ENCODE data around the gene ARHGAP32. TPM values are rescaled to one million over a fixed set of nuclear protein-coding genes. Genes with fewer than 3 reads are reported as not detected.
"Not testable (repeated sequence)": the region's sequence is repeated elsewhere in the genome, so short reads cannot be mapped to it uniquely, and the experiment has no call there.

The ARHGAP32 gene
- total RNA-seq, 1 experiment from 2014 or later, result not detected

DNA sequence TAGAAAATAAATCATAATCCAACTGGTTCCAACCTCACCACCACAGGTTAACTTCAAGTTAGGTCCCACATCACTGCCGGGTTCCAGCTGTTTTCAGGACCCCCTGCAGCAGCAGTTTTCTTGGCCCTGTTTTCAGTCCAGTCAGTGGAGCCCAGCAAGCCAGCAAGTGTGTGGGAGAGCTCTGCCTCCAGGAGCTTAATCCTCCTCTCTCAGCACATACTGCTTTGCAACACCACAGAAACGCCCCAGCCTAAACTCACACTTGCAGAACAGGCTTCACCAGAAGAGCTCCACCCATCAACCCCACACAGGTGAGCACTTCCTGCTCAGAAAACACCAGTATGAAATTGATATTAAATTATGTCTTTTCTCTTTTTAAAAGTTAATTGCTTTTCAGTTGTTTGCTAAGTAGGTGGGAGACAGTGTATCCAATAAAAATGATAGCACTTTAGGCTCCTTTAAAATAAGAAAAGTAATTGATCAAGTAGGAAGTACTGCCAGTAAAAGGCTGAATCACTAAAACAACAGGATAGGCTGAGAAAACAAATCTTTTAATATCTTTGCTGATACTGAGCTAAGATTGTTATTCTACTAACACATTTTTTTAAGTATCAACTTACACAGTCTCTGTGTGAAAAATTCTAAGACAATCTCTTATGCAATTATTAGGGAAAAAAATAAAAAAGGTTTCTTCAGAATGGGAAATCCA lies 168.0 kb downstream of the ARHGAP32 start:
- no peaks in the 10 kb centered on the region for H3K4me1 ChIP-seq (ENCODE audit: low read length)
- H3K4me3 ChIP-seq (ENCODE audit: low read length), result no peak overlapping the region
- no peak for DNase-seq
- no peak overlapping the region for H3K4me2 ChIP-seq (ENCODE audit: low read depth, low read length, poor library complexity, severe bottlenecking)
- H4K20me1 ChIP-seq (ENCODE audit: insufficient read depth, low read depth, low read length), result no peaks in the 10 kb centered on the region
- no peak overlapping the region for H2AFZ ChIP-seq (ENCODE audit: low read length)
- H3K27me3 ChIP-seq (ENCODE audit: low read length), result no peaks in the 10 kb centered on the region
- H3K79me2 ChIP-seq (ENCODE audit: low read length), result no peaks in the 10 kb centered on the region
- H3K36me3 ChIP-seq (ENCODE audit: insufficient read depth, low read length), result no peaks in the 10 kb centered on the region
- H3K27ac ChIP-seq (ENCODE audit: low read length), result no peak overlapping the region
- H3K9me2 ChIP-seq (replicated peaks; ENCODE audit: insufficient read depth, low read length), result no peaks in the 10 kb centered on the region
- H3K9ac ChIP-seq (ENCODE audit: low read length), result no peak overlapping the region
- H3K9me3 ChIP-seq (ENCODE audit: low read length), result no peaks in the 10 kb centered on the region

- Histone ChIP-seq H3K27me3 (ENCODE audit: low read length) (no peaks in the 10 kb centered on the region), H3K4me3 (ENCODE audit: low read length) (no peak overlapping the region), H3K9me3 (ENCODE audit: low read length) (no peaks in the 10 kb centered on the region), H3K9me2 (replicated peaks; ENCODE audit: insufficient read depth, low read length) (no peaks in the 10 kb centered on the region), H3K9ac (ENCODE audit: low read length) (no peak overlapping the region), H3K4me2 (ENCODE audit: low read depth, low read length, poor library complexity, severe bottlenecking) (no peak overlapping the region), H3K36me3 (ENCODE audit: insufficient read depth, low read length) (no peaks in the 10 kb centered on the region), H4K20me1 (ENCODE audit: insufficient read depth, low read depth, low read length) (no peaks in the 10 kb centered on the region), H3K27ac (ENCODE audit: low read length) (no peak overlapping the region), H3K4me1 (ENCODE audit: low read length) (no peaks in the 10 kb centered on the region), H3K79me2 (ENCODE audit: low read length) (no peaks in the 10 kb centered on the region), H2AFZ (ENCODE audit: low read length) (no peak overlapping the region)
- no peak for DNase-seq
Observed at GRCh38 chr11:129021295-129021694, 170.8 kb downstream of the ARHGAP32 start.

GRCh38 chr11:129018991-129019390 lies 173.1 kb downstream of the ARHGAP32 start:
- Histone ChIP-seq H4K20me1 (ENCODE audit: insufficient read depth, low read depth, low read length) (no peaks in the 10 kb centered on the region), H3K9me3 (ENCODE audit: low read length) (no peaks in the 10 kb centered on the region), H3K36me3 (ENCODE audit: insufficient read depth, low read length) (no peaks in the 10 kb centered on the region), H3K79me2 (ENCODE audit: low read length) (no peaks in the 10 kb centered on the region), H3K9me2 (replicated peaks; ENCODE audit: insufficient read depth, low read length) (no peaks in the 10 kb centered on the region), H2AFZ (ENCODE audit: low read length) (no peak overlapping the region), H3K9ac (ENCODE audit: low read length) (no peak overlapping the region), H3K27me3 (ENCODE audit: low read length) (no peaks in the 10 kb centered on the region), H3K4me3 (ENCODE audit: low read length) (no peak overlapping the region), H3K4me2 (ENCODE audit: low read depth, low read length, poor library complexity, severe bottlenecking) (no peak overlapping the region), H3K4me1 (ENCODE audit: low read length) (no peaks in the 10 kb centered on the region), H3K27ac (ENCODE audit: low read length) (no peak overlapping the region)
- DNase-seq, result no peak

DNA sequence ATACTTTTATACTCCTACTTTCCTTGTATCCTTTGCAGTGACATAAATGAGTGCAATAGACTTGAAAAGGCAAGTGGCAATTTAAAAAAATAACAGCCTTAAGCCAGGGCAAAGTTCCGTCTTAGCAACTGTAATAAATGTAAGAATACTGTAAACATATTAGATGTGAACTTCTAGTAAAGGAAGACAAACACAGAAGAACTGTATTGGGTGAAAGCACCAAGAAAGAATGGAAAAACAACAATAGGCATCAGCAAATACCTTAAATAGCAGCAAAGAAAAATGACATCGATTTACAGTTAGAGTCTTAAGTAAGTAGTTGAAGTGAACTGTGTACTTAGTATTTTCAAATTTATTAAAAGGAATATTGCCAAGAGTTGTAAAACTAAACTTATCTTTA lies 174.0 kb downstream of the ARHGAP32 start:
- H3K4me1 ChIP-seq (ENCODE audit: low read length), result no peaks in the 10 kb centered on the region
- no peaks in the 10 kb centered on the region for H4K20me1 ChIP-seq (ENCODE audit: insufficient read depth, low read depth, low read length)
- no peak overlapping the region for H3K4me3 ChIP-seq (ENCODE audit: low read length)
- DNase-seq, result no peak
- no peaks in the 10 kb centered on the region for H3K27me3 ChIP-seq (ENCODE audit: low read length)
- H3K9me3 ChIP-seq (ENCODE audit: low read length), result no peaks in the 10 kb centered on the region
- no peaks in the 10 kb centered on the region for H3K9me2 ChIP-seq (replicated peaks; ENCODE audit: insufficient read depth, low read length)
- no peak overlapping the region for H3K27ac ChIP-seq (ENCODE audit: low read length)
- no peak overlapping the region for H3K9ac ChIP-seq (ENCODE audit: low read length)
- H3K36me3 ChIP-seq (ENCODE audit: insufficient read depth, low read length), result no peaks in the 10 kb centered on the region
- H3K4me2 ChIP-seq (ENCODE audit: low read depth, low read length, poor library complexity, severe bottlenecking), result no peak overlapping the region
- no peak overlapping the region for H2AFZ ChIP-seq (ENCODE audit: low read length)
- H3K79me2 ChIP-seq (ENCODE audit: low read length), result no peaks in the 10 kb centered on the region

- no peaks in the 10 kb centered on the region for H3K9me3 ChIP-seq (ENCODE audit: low read length)
- no peaks in the 10 kb centered on the region for H3K4me1 ChIP-seq (ENCODE audit: low read length)
- H3K9ac ChIP-seq (ENCODE audit: low read length), result no peak overlapping the region
- no peak overlapping the region for H3K4me2 ChIP-seq (ENCODE audit: low read depth, low read length, poor library complexity, severe bottlenecking)
- no peak overlapping the region for H3K4me3 ChIP-seq (ENCODE audit: low read length)
- H3K27ac ChIP-seq (ENCODE audit: low read length), result no peak overlapping the region
- DNase-seq, result no peak
- H3K79me2 ChIP-seq (ENCODE audit: low read length), result no peaks in the 10 kb centered on the region
- no peaks in the 10 kb centered on the region for H4K20me1 ChIP-seq (ENCODE audit: insufficient read depth, low read depth, low read length)
- H3K36me3 ChIP-seq (ENCODE audit: insufficient read depth, low read length), result no peaks in the 10 kb centered on the region
- H2AFZ ChIP-seq (ENCODE audit: low read length), result no peak overlapping the region
- no peaks in the 10 kb centered on the region for H3K9me2 ChIP-seq (replicated peaks; ENCODE audit: insufficient read depth, low read length)
- H3K27me3 ChIP-seq (ENCODE audit: low read length), result no peaks in the 10 kb centered on the region
Observed at GRCh38 chr11:129013737-129014475, 178.2 kb downstream of the ARHGAP32 start.

DNA sequence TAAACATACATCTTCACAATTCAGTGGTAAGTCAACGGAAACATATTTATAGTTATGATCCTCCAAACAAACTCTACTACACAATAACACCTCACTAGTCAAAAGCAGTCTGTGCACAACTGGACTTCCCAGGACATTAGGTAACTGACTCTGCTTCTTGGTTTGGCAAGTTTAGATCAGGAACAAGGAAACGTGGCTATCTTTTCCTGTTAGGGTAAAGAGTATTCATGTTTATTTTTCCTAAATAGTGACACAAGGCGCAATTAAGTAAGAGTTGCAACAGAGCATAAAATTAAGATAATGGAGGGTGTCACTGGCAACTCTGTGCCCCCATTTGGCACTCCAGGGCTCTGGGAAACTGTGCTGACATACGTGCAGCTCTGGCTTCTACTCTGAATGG lies 179.2 kb downstream of the ARHGAP32 start:
- H3K4me3 ChIP-seq (ENCODE audit: low read length), result no peak overlapping the region
- H3K9me3 ChIP-seq (ENCODE audit: low read length), result no peaks in the 10 kb centered on the region
- H3K9ac ChIP-seq (ENCODE audit: low read length), result no peak overlapping the region
- no peak overlapping the region for H3K4me2 ChIP-seq (ENCODE audit: low read depth, low read length, poor library complexity, severe bottlenecking)
- H3K79me2 ChIP-seq (ENCODE audit: low read length), result no peaks in the 10 kb centered on the region
- no peaks in the 10 kb centered on the region for H3K27me3 ChIP-seq (ENCODE audit: low read length)
- no peak overlapping the region for H3K27ac ChIP-seq (ENCODE audit: low read length)
- DNase-seq, result no peak
- H4K20me1 ChIP-seq (ENCODE audit: insufficient read depth, low read depth, low read length), result no peaks in the 10 kb centered on the region
- H3K36me3 ChIP-seq (ENCODE audit: insufficient read depth, low read length), result no peaks in the 10 kb centered on the region
- H2AFZ ChIP-seq (ENCODE audit: low read length), result no peak overlapping the region
- H3K4me1 ChIP-seq (ENCODE audit: low read length), result no peaks in the 10 kb centered on the region
- no peaks in the 10 kb centered on the region for H3K9me2 ChIP-seq (replicated peaks; ENCODE audit: insufficient read depth, low read length)

GRCh38 chr11:129006161-129006560 lies 186.0 kb downstream of the ARHGAP32 start:
- Histone ChIP-seq H3K9me2 (replicated peaks; ENCODE audit: insufficient read depth, low read length) (no peaks in the 10 kb centered on the region), H3K27me3 (ENCODE audit: low read length) (no peaks in the 10 kb centered on the region), H3K4me1 (ENCODE audit: low read length) (no peaks in the 10 kb centered on the region), H3K27ac (ENCODE audit: low read length) (no peak overlapping the region), H3K4me3 (ENCODE audit: low read length) (no peak overlapping the region), H3K4me2 (ENCODE audit: low read depth, low read length, poor library complexity, severe bottlenecking) (no peak overlapping the region), H4K20me1 (ENCODE audit: insufficient read depth, low read depth, low read length) (no peaks in the 10 kb centered on the region), H3K36me3 (ENCODE audit: insufficient read depth, low read length) (no peaks in the 10 kb centered on the region), H3K9me3 (ENCODE audit: low read length) (no peaks in the 10 kb centered on the region), H2AFZ (ENCODE audit: low read length) (no peak overlapping the region), H3K79me2 (ENCODE audit: low read length) (no peaks in the 10 kb centered on the region), H3K9ac (ENCODE audit: low read length) (no peak overlapping the region)
- DNase-seq, result no peak

DNA sequence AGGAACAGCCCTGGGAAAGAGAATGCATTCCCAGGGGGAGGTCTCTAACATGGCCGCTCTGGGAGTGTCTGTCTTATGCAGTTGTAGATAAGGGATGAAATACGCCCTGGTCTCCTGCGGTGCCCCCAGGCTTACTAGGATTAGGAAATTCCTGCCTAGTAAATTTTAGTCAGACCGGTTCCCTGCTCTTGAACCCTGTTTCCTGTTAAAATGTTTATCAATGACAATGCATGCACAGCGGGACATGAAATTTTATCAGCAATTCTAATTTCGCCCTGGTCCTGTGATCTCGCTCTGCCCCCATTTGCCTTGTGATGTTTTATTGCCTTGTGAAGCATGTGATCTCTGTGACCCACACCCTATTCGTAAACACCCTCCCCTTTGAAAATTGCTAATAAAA lies 193.0 kb downstream of the ARHGAP32 start:
- H3K9ac ChIP-seq (ENCODE audit: low read length); H3K36me3 ChIP-seq (ENCODE audit: insufficient read depth, low read length); H3K4me3 ChIP-seq (ENCODE audit: low read length); H3K4me2 ChIP-seq (ENCODE audit: low read depth, low read length, poor library complexity, severe bottlenecking); H4K20me1 ChIP-seq (ENCODE audit: insufficient read depth, low read depth, low read length); H3K9me2 ChIP-seq (replicated peaks; ENCODE audit: insufficient read depth, low read length); DNase-seq; H3K27me3 ChIP-seq (ENCODE audit: low read length); H3K79me2 ChIP-seq (ENCODE audit: low read length); H2AFZ ChIP-seq (ENCODE audit: low read length); H3K4me1 ChIP-seq (ENCODE audit: low read length); H3K9me3 ChIP-seq (ENCODE audit: low read length); H3K27ac ChIP-seq (ENCODE audit: low read length): not testable (repeated sequence)

All from Karpas-422 (cell line).